Testis (tissue), 2 donors: ENCODE measurements around the gene PRR7.

ENCODE experiments used
- CTCF ChIP-seq, 3 experiments: fragments of 450-650 bp in 2 of 3; fragments of 200-600 bp in 1 of 3; sonication (generic) in 1 of 3; IDR thresholded peaks; one replicate each; pipeline ENCODE4 v1.5.1; 2016 to 2019; ENCODE audit warnings: antibody characterized with exemption in 3 of 3, mild to moderate bottlenecking in 2 of 3, moderate library complexity in 1 of 3
- POLR2A ChIP-seq: fragments of 450-650 bp; IDR thresholded peaks from one replicate; pipeline ENCODE4 v1.6.1; 2017; ENCODE audit warnings: antibody characterized with exemption, mild to moderate bottlenecking, moderate library complexity

- TF ChIP-seq CTCF (IDR thresholded peaks at IDR 0.05) (no peak), POLR2A (no peak)
Measured at GRCh38 chr5:177474002-177474476, 27.4 kb downstream of the PRR7 start.
